Adrenal gland (tissue), 5 donors: Measurements from ENCODE around the gene RSAD1.

Experiments used
- POLR2A ChIP-seq, 2 donors: fragments of 450-650 bp; IDR thresholded peaks; one replicate each; pipeline ENCODE4 v1.6.1; 2017; ENCODE audit warnings: antibody characterized with exemption in 2 of 2, mild to moderate bottlenecking in 2 of 2, moderate library complexity in 1 of 2
- TF ChIP-seq, protein P1 (sequence below), 6 experiments: fragments of 450-650 bp in 4 of 6; fragments of 200-600 bp in 2 of 6; sonication (generic) in 1 of 6; IDR thresholded peaks; 1 replicate in 5 of 6; 2 replicates in 1 of 6; pipeline versions ENCODE4 v1.5.1 to v1.8.0; 2016 to 2021; ENCODE audit warnings: antibody characterized with exemption in 6 of 6, mild to moderate bottlenecking in 2 of 6, moderate library complexity in 1 of 6
- donor health status: DM: no; HTN: no; CAD: no.

DNA sequence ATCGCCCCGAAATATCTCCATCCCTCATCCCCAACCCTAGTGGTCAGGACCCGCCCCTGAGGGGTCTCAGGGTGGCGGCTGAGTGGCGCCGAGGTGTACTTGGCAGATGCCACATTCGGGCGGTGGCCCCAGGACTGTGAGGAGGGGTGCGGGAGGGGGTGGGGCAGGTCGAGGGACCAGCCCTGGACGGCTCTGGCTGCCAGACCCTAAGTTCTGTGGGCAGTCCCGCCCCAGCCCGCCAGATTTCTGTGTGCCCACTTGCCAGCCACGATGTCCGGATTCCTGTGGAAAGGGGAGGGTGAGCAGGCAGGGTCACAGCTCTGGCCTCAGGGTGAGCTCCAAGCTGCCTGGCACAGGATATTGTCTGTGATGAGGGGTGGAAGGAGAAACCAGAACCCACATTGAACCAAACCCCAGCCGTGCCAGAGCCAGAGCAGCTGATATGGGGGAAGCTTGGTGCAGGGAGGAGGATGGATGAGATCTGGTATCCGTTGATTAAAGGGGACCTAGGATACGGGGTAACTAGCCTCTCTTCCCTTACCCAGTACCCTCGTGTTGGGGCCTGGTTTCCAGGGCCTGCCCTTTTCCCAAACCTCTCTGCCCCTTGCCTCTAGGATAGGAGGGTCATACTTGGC, 8.9 kb upstream of the RSAD1 start:
- TF ChIP-seq, protein P1, sequence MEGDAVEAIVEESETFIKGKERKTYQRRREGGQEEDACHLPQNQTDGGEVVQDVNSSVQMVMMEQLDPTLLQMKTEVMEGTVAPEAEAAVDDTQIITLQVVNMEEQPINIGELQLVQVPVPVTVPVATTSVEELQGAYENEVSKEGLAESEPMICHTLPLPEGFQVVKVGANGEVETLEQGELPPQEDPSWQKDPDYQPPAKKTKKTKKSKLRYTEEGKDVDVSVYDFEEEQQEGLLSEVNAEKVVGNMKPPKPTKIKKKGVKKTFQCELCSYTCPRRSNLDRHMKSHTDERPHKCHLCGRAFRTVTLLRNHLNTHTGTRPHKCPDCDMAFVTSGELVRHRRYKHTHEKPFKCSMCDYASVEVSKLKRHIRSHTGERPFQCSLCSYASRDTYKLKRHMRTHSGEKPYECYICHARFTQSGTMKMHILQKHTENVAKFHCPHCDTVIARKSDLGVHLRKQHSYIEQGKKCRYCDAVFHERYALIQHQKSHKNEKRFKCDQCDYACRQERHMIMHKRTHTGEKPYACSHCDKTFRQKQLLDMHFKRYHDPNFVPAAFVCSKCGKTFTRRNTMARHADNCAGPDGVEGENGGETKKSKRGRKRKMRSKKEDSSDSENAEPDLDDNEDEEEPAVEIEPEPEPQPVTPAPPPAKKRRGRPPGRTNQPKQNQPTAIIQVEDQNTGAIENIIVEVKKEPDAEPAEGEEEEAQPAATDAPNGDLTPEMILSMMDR (IDR thresholded peaks at IDR 0.05) = no peak
- no peak for TF ChIP-seq POLR2A (IDR thresholded peaks at IDR 0.05)
